Psoas muscle (tissue), 8 donors: ENCODE results near the gene DNAAF1. TPM values are rescaled to one million over a fixed set of nuclear protein-coding genes. Genes with fewer than 3 reads are reported as not detected.

Experiments
- ATAC-seq, 4 donors: fragments of 200-7000 bp; cut with Tn5 transposase; one replicate each; pipeline ENCODE4 v1.9.1; 2020; ENCODE audit warnings: moderate library complexity in 3 of 4, mild to moderate bottlenecking in 2 of 4
- DNase-seq, 2 donors: peaks; one replicate each; pipeline ENCODE4 v3.0.0-alpha.2; 2020
- H3K27ac ChIP-seq: fragments of 200-600 bp; one replicate; pipeline ENCODE4 v1.8.0; 2022
- H3K27me3 ChIP-seq, 3 donors: fragments of 200-600 bp in 1 of 3; one replicate each; pipeline versions ENCODE4 v1.6.1 to v1.8.0; 2013 to 2022; ENCODE audit warnings: low read length in 2 of 3, mild to moderate bottlenecking in 2 of 3, moderate library complexity in 1 of 3; ENCODE audit not compliant: insufficient read depth in 3 of 3
- H3K36me3 ChIP-seq, 2 donors: fragments of 200-600 bp in 1 of 2; one replicate each; pipeline versions ENCODE4 v1.6.1 to v1.8.0; 2013 to 2022; ENCODE audit warnings: low read depth in 1 of 2, mild to moderate bottlenecking in 1 of 2, moderate library complexity in 1 of 2; ENCODE audit not compliant: insufficient read depth in 1 of 2
- H3K4me1 ChIP-seq: fragments of 200-600 bp; one replicate; pipeline ENCODE4 v1.8.0; 2022
- H3K4me3 ChIP-seq: fragments of 200-600 bp; one replicate; pipeline ENCODE4 v1.8.0; 2022; ENCODE audit warnings: mild to moderate bottlenecking
- H3K9me3 ChIP-seq: fragments of 200-600 bp; one replicate; pipeline ENCODE4 v1.8.0; 2022
- WGBS, 3 donors: extraction: QIAGEN DNeasy Blood & Tissue Kit; methylation state at CpG; one replicate each; pipeline versions ENCODE4 v1.1.6 to v1.1.7; 2013; 5-methylcytosine and 5-hydroxymethylcytosine counted together
- intact Hi-C, 2 donors: fragments of 100-400 bp; cut with DNase I; formaldehyde crosslinking; loops; one replicate each; pipeline versions ENCODE4 v1.11.0 to v1.14.2; 2022
- polyA plus RNA-seq, 3 donors: library from polyadenylated mRNA; stranded (reverse); fragments of 200-250 nt; gene quantifications; one replicate each; pipeline ENCODE4 v1.2.3, GENCODE V29; 2013
- total RNA-seq, 4 donors: library from RNA; stranded (reverse); fragmentation: NEBNext Ultra II Directional in 2 of 4; extraction: Animal tissue kit (Norgen Biotek cat#: 25700) in 2 of 4; gene quantifications; one replicate each; pipeline versions ENCODE4 v1.2.1 to v1.2.4, GENCODE V29; 2021 to 2023
- TF ChIP-seq, protein P1 (sequence below): fragments of 200-600 bp; IDR thresholded peaks from one replicate; pipeline ENCODE4 v1.8.0; 2022; ENCODE audit warnings: antibody characterized with exemption
- donor health status: healthy with polysubstance abuse.
- donor health status: DM: no; HTN: no; CAD: no; lungs with moderate emphysema.
- donor health status: Bipolar disorder and iron deficiency.
- donor health status: healthy.
- donor health status: DM: yes; HTN: yes; CAD: no.
- donor health status: DM: no; HTN: no; CAD: no.
- donor health status: DM: no; HTN: no; CAD: no.
- donor health status: DM: yes; HTN: yes; CAD: no.

The DNAAF1 gene
- total and polyA plus RNA-seq, 7 donors: 0.17 to 0.44 (median 0.17) TPM; not detected in 4

GRCh38 chr16:84186685-84187437, 41.8 kb downstream of the DNAAF1 start, which contains the start of gene TAF1C:
TSS of gene TAF1C (minus strand) at chr16:84187057. CDS start at chr16:84184988, 2,069 bp downstream.
- TF ChIP-seq, protein P1, sequence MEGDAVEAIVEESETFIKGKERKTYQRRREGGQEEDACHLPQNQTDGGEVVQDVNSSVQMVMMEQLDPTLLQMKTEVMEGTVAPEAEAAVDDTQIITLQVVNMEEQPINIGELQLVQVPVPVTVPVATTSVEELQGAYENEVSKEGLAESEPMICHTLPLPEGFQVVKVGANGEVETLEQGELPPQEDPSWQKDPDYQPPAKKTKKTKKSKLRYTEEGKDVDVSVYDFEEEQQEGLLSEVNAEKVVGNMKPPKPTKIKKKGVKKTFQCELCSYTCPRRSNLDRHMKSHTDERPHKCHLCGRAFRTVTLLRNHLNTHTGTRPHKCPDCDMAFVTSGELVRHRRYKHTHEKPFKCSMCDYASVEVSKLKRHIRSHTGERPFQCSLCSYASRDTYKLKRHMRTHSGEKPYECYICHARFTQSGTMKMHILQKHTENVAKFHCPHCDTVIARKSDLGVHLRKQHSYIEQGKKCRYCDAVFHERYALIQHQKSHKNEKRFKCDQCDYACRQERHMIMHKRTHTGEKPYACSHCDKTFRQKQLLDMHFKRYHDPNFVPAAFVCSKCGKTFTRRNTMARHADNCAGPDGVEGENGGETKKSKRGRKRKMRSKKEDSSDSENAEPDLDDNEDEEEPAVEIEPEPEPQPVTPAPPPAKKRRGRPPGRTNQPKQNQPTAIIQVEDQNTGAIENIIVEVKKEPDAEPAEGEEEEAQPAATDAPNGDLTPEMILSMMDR: peak; percentile 92
- 2 to 3% (median 2%) methylated on average over 48 to 55 of the region's 55 CpGs for WGBS, 3 donors
- Histone ChIP-seq H3K4me3 (peak within 1 kb of the TSS; percentile 83), H3K4me1 (peaks cover 11% of the 10 kb centered on the region), H3K27me3 (no peaks in the 10 kb centered on the region), H3K27ac (peak within 1 kb of the TSS; percentile 77), H3K9me3 (no peaks in the 10 kb centered on the region), H3K36me3 (peaks cover 0 to 27% of the 10 kb centered on the region in 2 donors)
- DNase-seq (peak; percentile 93 to 96), ATAC-seq (peak; percentile 98 to 100 (median 99))
- intact Hi-C loops: loop anchor here (5.0 to 10.0 kb wide), 4 partner anchors 105 to 360 kb away; partner anchors contain the start of genes NECAB2 (in 1 of the 2) and OSGIN1 (in 1 of the 2)

- Histone ChIP-seq H3K4me3 (no peak within 1 kb of the TSS), H3K9me3 (no peaks in the 10 kb centered on the region), H3K27me3 (no peaks in the 10 kb centered on the region), H3K27ac (no peak within 1 kb of the TSS), H3K36me3 (no peaks in the 10 kb centered on the region), H3K4me1 (peaks cover 4% of the 10 kb centered on the region)
- TF ChIP-seq, protein P1: no peak
- no peak for ATAC-seq
- WGBS, 3 donors: 87 to 89% (median 89%) methylated on average over 43 to 47 of the region's 47 CpGs
- intact Hi-C loops: no loop called here
- DNase-seq: no peak
Measured at GRCh38 chr16:84190731-84191388, 45.8 kb downstream of the DNAAF1 start, which contains the start of gene ADAD2. TSS of gene ADAD2 (plus strand) at chr16:84191157. CDS start at chr16:84191231, 74 bp downstream.

- DNase-seq (no peak), ATAC-seq (no peak)
- Histone ChIP-seq H3K36me3 (no peaks in the 10 kb centered on the region), H3K4me3 (no peak overlapping the region), H3K27me3 (no peaks in the 10 kb centered on the region), H3K27ac (no peak overlapping the region), H3K4me1 (no peaks in the 10 kb centered on the region), H3K9me3 (no peaks in the 10 kb centered on the region)
- TF ChIP-seq, protein P1: no peak
- intact Hi-C loops: no loop called here
- WGBS, 3 donors: 89 to 93% (median 92%) methylated on average over 16 of the region's 16 CpGs
Measured at GRCh38 chr16:84191466-84191865, 46.4 kb downstream of the DNAAF1 start.

- no peaks in the 10 kb centered on the region for H3K36me3 ChIP-seq
- 72 to 80% (median 72%) methylated on average over 7 of the region's 7 CpGs for WGBS, 3 donors
Measured at GRCh38 chr16:84193480-84193879, 48.4 kb downstream of the DNAAF1 start.

More at GRCh38 chr16:84193480-84193879, 48.4 kb downstream of the DNAAF1 start:
- no peaks in the 10 kb centered on the region for H3K27me3 ChIP-seq
- intact Hi-C loops: no loop called here
- TF ChIP-seq, protein P1: no peak
- H3K9me3 ChIP-seq: no peaks in the 10 kb centered on the region
- no peak for ATAC-seq
- H3K4me1 ChIP-seq: no peaks in the 10 kb centered on the region
- H3K27ac ChIP-seq: no peak overlapping the region
- H3K4me3 ChIP-seq: no peak overlapping the region
- no peak for DNase-seq
